GM18508 (cell line): ENCODE data around the gene GRAMD1A.
"Not testable (repeated sequence)": the region's sequence is repeated elsewhere in the genome, so short reads cannot be mapped to it uniquely, and the experiment has no call there.

ENCODE experiments used
- ATAC-seq: cut with Tn5 transposase; IDR thresholded peaks from one replicate; pipeline ENCODE4 v1.9.1; 2021; ENCODE audit warnings: moderate number of reproducible peaks; ENCODE audit not compliant: insufficient read depth, unreplicated experiment

Gene GRAMD1A

GRCh38 chr19:35049456-35049855 is 49.3 kb downstream of the GRAMD1A start:
- no peak for ATAC-seq

GRCh38 chr19:35050662-35051061 is 50.5 kb downstream of the GRAMD1A start:
- ATAC-seq, result not testable (repeated sequence)

GRCh38 chr19:35051268-35051667 is 51.1 kb downstream of the GRAMD1A start:
- not testable (repeated sequence) for ATAC-seq

GRCh38 chr19:35051796-35052195 is 51.7 kb downstream of the GRAMD1A start:
- ATAC-seq, result no peak

GRCh38 chr19:35052599-35053190 is 52.6 kb downstream of the GRAMD1A start:
- no peak for ATAC-seq

GRCh38 chr19:35053667-35054293 is 53.7 kb downstream of the GRAMD1A start:
- ATAC-seq, result no peak

- ATAC-seq, result no peak
Measured at GRCh38 chr19:35054626-35055025, 54.5 kb downstream of the GRAMD1A start.

GRCh38 chr19:35055715-35056179 is 55.6 kb downstream of the GRAMD1A start:
- ATAC-seq, result no peak

GRCh38 chr19:35056513-35057063 is 56.5 kb downstream of the GRAMD1A start:
- no peak for ATAC-seq

- no peak for ATAC-seq
Measured at GRCh38 chr19:35058370-35058769, 58.2 kb downstream of the GRAMD1A start.

GRCh38 chr19:35059006-35059798 is 59.1 kb downstream of the GRAMD1A start:
- no peak for ATAC-seq

GRCh38 chr19:35059799-35060091 is 59.6 kb downstream of the GRAMD1A start:
- no peak for ATAC-seq

GRCh38 chr19:35060160-35060855 is 60.2 kb downstream of the GRAMD1A start:
- ATAC-seq, result no peak

GRCh38 chr19:35061583-35062373 is 61.7 kb downstream of the GRAMD1A start:
- ATAC-seq, result no peak

- ATAC-seq, result no peak
Measured at GRCh38 chr19:35062942-35063341, 62.8 kb downstream of the GRAMD1A start.

- no peak for ATAC-seq
Measured at GRCh38 chr19:35063940-35064818, 64.1 kb downstream of the GRAMD1A start.

GRCh38 chr19:35065574-35065973 is 65.5 kb downstream of the GRAMD1A start:
- no peak for ATAC-seq

GRCh38 chr19:35066121-35066520 is 66.0 kb downstream of the GRAMD1A start:
- ATAC-seq, result no peak
